ENCODE results near the gene IMPA2.
A peak's percentile ranks its signal among the peaks of the same experiment; 100 is the strongest.
"Not testable (repeated sequence)": the region's sequence is repeated elsewhere in the genome, so short reads cannot be mapped to it uniquely, and the experiment has no call there.

IMPA2 gene

GRCh38 chr18:11981192-11981542, at the start of gene IMPA2:
Gene IMPA2 (plus strand): TSS chr18:11981507. CDS start chr18:11981670, 163 bp downstream.
- peak in 1 of 2 experiments; percentile 75 for DNase-seq

GRCh38 chr18:11932393-11932792, 48.9 kb upstream of the IMPA2 start:
- DNase-seq: no peak

GRCh38 chr18:11937874-11938478, 43.3 kb upstream of the IMPA2 start:
- peak; percentile 47 to 69 for DNase-seq

GRCh38 chr18:11940956-11941355, 40.4 kb upstream of the IMPA2 start:
- DNase-seq: no peak

- DNase-seq: no peak
These were observed 37.8 kb upstream of the IMPA2 start for GRCh38 chr18:11943551-11943950.

- no peak for DNase-seq
These were observed 37.1 kb upstream of the IMPA2 start for GRCh38 chr18:11944252-11944651.

GRCh38 chr18:11944786-11945185, 36.5 kb upstream of the IMPA2 start:
- no peak for DNase-seq

- DNase-seq: not testable (repeated sequence)
These were observed 35.3 kb upstream of the IMPA2 start for GRCh38 chr18:11945834-11946659.

- no peak for DNase-seq
These were observed 34.6 kb upstream of the IMPA2 start for GRCh38 chr18:11946756-11947155.

- no peak for DNase-seq
These were observed 33.8 kb upstream of the IMPA2 start for GRCh38 chr18:11947214-11948191.

GRCh38 chr18:11948852-11949523, 32.3 kb upstream of the IMPA2 start:
- DNase-seq: no peak

- no peak for DNase-seq
These were observed 30.5 kb upstream of the IMPA2 start for GRCh38 chr18:11950824-11951223.

- no peak for DNase-seq
These were observed 29.9 kb upstream of the IMPA2 start for GRCh38 chr18:11951390-11951851.

GRCh38 chr18:11953113-11953512, 28.2 kb upstream of the IMPA2 start:
- no peak for DNase-seq

GRCh38 chr18:11955239-11956029, 25.9 kb upstream of the IMPA2 start:
- peak; percentile 44 to 72 for DNase-seq

GRCh38 chr18:11956371-11957308, 24.7 kb upstream of the IMPA2 start:
- no peak for DNase-seq

GRCh38 chr18:11957636-11958035, 23.7 kb upstream of the IMPA2 start:
- DNase-seq: no peak

GRCh38 chr18:11959651-11960050, 21.7 kb upstream of the IMPA2 start:
- not testable (repeated sequence) for DNase-seq

- no peak for DNase-seq
These were observed 20.4 kb upstream of the IMPA2 start for GRCh38 chr18:11960743-11961380.

GRCh38 chr18:11962597-11962996, 18.7 kb upstream of the IMPA2 start:
- no peak for DNase-seq
